GM21528 (cell line): ENCODE results near the gene RPP21.
"Not testable (repeated sequence)": the region's sequence is repeated elsewhere in the genome, so short reads cannot be mapped to it uniquely, and the experiment has no call there.

ENCODE experiments used
- ATAC-seq: cut with Tn5 transposase; IDR thresholded peaks from one replicate; pipeline ENCODE4 v1.9.1; 2021; ENCODE audit warnings: mild to moderate bottlenecking, moderate library complexity; ENCODE audit not compliant: unreplicated experiment, low FRiP score

Gene RPP21

GRCh38 chr6:30369280-30369679 lies 24.3 kb downstream of the RPP21 start:
- not testable (repeated sequence) for ATAC-seq

GRCh38 chr6:30378290-30378937 lies 33.5 kb downstream of the RPP21 start:
- ATAC-seq = no peak

GRCh38 chr6:30380464-30380863 lies 35.5 kb downstream of the RPP21 start:
- no peak for ATAC-seq

- ATAC-seq = no peak
These were observed 41.2 kb downstream of the RPP21 start for GRCh38 chr6:30386166-30386565.

- no peak for ATAC-seq
These were observed 46.3 kb downstream of the RPP21 start for GRCh38 chr6:30391240-30391639.

- ATAC-seq = no peak
These were observed 49.2 kb downstream of the RPP21 start for GRCh38 chr6:30394139-30394538.
